ENCODE results near the gene HDC.

GRCh38 chr15:50210462-50211157 lies 54.9 kb downstream of the HDC start:
- TF ChIP-seq, protein P1, sequence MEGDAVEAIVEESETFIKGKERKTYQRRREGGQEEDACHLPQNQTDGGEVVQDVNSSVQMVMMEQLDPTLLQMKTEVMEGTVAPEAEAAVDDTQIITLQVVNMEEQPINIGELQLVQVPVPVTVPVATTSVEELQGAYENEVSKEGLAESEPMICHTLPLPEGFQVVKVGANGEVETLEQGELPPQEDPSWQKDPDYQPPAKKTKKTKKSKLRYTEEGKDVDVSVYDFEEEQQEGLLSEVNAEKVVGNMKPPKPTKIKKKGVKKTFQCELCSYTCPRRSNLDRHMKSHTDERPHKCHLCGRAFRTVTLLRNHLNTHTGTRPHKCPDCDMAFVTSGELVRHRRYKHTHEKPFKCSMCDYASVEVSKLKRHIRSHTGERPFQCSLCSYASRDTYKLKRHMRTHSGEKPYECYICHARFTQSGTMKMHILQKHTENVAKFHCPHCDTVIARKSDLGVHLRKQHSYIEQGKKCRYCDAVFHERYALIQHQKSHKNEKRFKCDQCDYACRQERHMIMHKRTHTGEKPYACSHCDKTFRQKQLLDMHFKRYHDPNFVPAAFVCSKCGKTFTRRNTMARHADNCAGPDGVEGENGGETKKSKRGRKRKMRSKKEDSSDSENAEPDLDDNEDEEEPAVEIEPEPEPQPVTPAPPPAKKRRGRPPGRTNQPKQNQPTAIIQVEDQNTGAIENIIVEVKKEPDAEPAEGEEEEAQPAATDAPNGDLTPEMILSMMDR (IDR thresholded peaks at IDR 0.05; ENCODE audit: borderline replicate concordance, extremely low read depth, low read length, poor library complexity, severe bottlenecking), result no peak
- TF ChIP-seq EZH2 (IDR thresholded peaks at IDR 0.05; ENCODE audit: borderline replicate concordance, low read depth, low read length, severe bottlenecking), result no peak
